ENCODE results near the gene CMTM6.
"Not testable (repeated sequence)": the region's sequence is repeated elsewhere in the genome, so short reads cannot be mapped to it uniquely, and the experiment has no call there.

The CMTM6 gene

DNA sequence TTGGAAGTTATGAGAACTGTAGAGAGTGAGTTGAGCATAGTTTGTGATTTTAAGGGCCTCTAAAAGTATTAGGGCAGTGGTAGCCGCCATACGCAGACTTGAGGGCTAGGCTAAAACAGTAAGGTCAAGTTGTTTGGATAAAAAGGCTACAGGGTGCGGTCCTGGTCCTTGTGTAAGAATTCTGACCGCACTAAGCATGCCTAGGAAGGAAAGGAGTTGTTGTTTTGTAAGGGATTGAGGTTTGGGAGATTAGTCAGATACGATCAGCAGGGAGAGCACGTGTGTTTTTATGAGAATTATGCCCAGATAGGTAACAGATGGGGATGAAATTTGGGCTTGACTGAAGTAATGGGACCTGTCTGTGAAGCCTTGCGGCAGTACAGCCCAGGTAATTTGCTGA, 39.2 kb downstream of the CMTM6 start:
- not testable (repeated sequence) for H3K4me2 ChIP-seq (ENCODE audit: low read length); H3K4me3 ChIP-seq (ENCODE audit: low read length); H2BK15ac ChIP-seq (replicated peaks; ENCODE audit: low read depth); H3K27ac ChIP-seq (ENCODE audit: low read depth, low read length); DNase-seq; H3K18ac ChIP-seq (ENCODE audit: low read length); H3K23ac ChIP-seq (ENCODE audit: low read length); H4K8ac ChIP-seq (ENCODE audit: low read depth, low read length); H3K79me1 ChIP-seq (ENCODE audit: low read length); H4K5ac ChIP-seq (ENCODE audit: low read length); H3K4ac ChIP-seq (ENCODE audit: low read depth, low read length); H3K79me2 ChIP-seq (ENCODE audit: control insufficient read depth, insufficient read depth, low read length); H3K27me3 ChIP-seq (ENCODE audit: insufficient read depth, low read length, poor library complexity); H3K4me1 ChIP-seq (ENCODE audit: control insufficient read depth, low read depth, low read length); H3K36me3 ChIP-seq (ENCODE audit: control insufficient read depth, insufficient read depth, low read length); H2AK5ac ChIP-seq (ENCODE audit: low read length); H3K56ac ChIP-seq (ENCODE audit: low read length); H3K9ac ChIP-seq (ENCODE audit: low read length); H2BK120ac ChIP-seq (ENCODE audit: low read depth, low read length); H2BK5ac ChIP-seq (ENCODE audit: low read length)
- WGBS (ENCODE audit: extremely low coverage, insufficient coverage, low lambda C conversion rate): no CpG with 5 or more reads among the region's 7 CpGs

DNA sequence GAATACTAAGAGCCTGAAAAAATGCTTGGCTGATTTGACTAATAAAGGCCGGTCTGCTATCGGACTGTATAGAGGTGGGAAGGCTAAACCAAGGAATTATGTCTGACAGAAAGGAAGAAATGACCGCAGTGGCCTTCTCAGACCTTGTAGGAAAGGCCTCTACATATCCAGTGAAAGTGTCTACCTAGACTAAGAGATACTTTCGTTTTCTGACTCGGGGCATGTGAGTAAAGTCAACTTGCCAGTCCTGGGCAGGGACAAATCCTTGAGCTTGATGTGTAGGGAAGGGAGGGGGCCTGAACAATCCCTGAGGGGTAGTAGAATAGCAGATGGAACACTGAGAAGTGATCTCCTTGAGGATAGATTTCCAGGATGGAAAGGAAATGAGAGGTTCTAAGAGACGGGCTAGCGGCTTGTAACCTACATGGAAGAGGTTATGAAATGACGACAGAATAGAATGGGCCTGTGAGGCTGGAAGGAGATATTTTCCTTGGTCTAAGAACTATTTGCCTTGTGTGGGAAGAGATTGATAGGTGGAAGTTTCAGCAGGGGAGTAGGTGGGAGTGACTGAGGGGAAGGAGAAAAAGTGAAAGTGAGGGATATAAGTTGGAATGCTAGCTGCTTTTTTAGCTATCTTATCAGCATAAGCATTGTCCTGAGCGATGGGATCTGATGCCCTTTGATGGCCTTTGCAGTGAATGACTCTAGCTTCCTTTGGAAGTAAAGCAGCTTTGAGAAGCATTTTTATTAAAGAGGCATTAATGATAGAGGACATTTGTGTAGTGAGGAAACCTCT, 40.3 kb downstream of the CMTM6 start:
- H2BK15ac ChIP-seq (replicated peaks; ENCODE audit: low read depth); H3K18ac ChIP-seq (ENCODE audit: low read length); H3K27ac ChIP-seq (ENCODE audit: low read depth, low read length); H3K79me1 ChIP-seq (ENCODE audit: low read length); H3K56ac ChIP-seq (ENCODE audit: low read length); H4K8ac ChIP-seq (ENCODE audit: low read depth, low read length); H3K36me3 ChIP-seq (ENCODE audit: control insufficient read depth, insufficient read depth, low read length); H2BK120ac ChIP-seq (ENCODE audit: low read depth, low read length); H3K23ac ChIP-seq (ENCODE audit: low read length); H3K9ac ChIP-seq (ENCODE audit: low read length); DNase-seq; H2BK5ac ChIP-seq (ENCODE audit: low read length); H3K4me3 ChIP-seq (ENCODE audit: low read length); H3K27me3 ChIP-seq (ENCODE audit: insufficient read depth, low read length, poor library complexity); H3K79me2 ChIP-seq (ENCODE audit: control insufficient read depth, insufficient read depth, low read length); H4K5ac ChIP-seq (ENCODE audit: low read length); H2AK5ac ChIP-seq (ENCODE audit: low read length); H3K4me1 ChIP-seq (ENCODE audit: control insufficient read depth, low read depth, low read length); H3K4me2 ChIP-seq (ENCODE audit: low read length): not testable (repeated sequence)
- WGBS (ENCODE audit: extremely low coverage, insufficient coverage, low lambda C conversion rate): no CpG with 5 or more reads among the region's 9 CpGs
- peak overlapping the region; percentile 48 for H3K4ac ChIP-seq (ENCODE audit: low read depth, low read length)

DNA sequence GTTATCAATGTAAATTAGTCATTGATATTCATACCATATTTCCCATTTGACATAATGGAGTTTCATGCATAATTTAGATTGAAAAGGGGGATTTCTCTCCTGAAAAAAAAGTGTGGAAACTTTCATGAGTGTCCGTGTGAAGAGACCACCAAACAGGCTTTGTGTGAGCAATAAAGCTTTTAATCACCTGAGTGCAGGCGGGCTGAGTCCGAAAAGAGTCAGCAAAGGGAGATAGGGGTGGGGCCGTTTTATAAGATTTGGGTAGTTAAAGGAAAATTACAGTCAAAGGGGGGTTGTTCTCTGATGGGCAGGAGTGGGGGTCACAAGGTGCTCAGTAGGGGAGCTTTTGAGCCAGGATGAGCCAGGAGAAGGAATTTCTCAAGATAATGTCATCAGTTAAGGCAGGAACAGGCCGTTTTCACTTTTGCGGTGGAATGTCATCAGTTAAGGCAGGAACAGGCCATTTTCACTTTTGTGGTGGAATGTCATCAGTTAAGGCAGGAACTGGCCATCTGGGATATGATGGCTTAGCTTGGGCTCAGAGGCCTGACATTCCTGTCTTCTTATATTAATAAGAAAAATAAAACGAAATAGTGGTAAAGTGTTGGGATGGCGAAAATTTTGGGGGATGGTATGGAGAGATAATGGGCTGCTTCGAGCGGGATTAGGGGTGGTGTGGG, 41.7 kb downstream of the CMTM6 start:
- not testable (repeated sequence) for H3K79me1 ChIP-seq (ENCODE audit: low read length); H3K4me2 ChIP-seq (ENCODE audit: low read length); H4K8ac ChIP-seq (ENCODE audit: low read depth, low read length); H3K23ac ChIP-seq (ENCODE audit: low read length); H3K4me1 ChIP-seq (ENCODE audit: control insufficient read depth, low read depth, low read length); H3K79me2 ChIP-seq (ENCODE audit: control insufficient read depth, insufficient read depth, low read length); H3K27me3 ChIP-seq (ENCODE audit: insufficient read depth, low read length, poor library complexity); H2BK15ac ChIP-seq (replicated peaks; ENCODE audit: low read depth); H3K4me3 ChIP-seq (ENCODE audit: low read length); H3K18ac ChIP-seq (ENCODE audit: low read length); H3K4ac ChIP-seq (ENCODE audit: low read depth, low read length); H3K36me3 ChIP-seq (ENCODE audit: control insufficient read depth, insufficient read depth, low read length); H4K5ac ChIP-seq (ENCODE audit: low read length); H3K9ac ChIP-seq (ENCODE audit: low read length); H2BK5ac ChIP-seq (ENCODE audit: low read length); H2AK5ac ChIP-seq (ENCODE audit: low read length); H2BK120ac ChIP-seq (ENCODE audit: low read depth, low read length)
- peak overlapping the region; percentile 76 for H3K27ac ChIP-seq (ENCODE audit: low read depth, low read length)
- DNase-seq: peak; percentile 95
- WGBS (ENCODE audit: extremely low coverage, insufficient coverage, low lambda C conversion rate): no CpG with 5 or more reads among the region's 10 CpGs
- H3K56ac ChIP-seq (ENCODE audit: low read length): peak overlapping the region; percentile 34

DNA sequence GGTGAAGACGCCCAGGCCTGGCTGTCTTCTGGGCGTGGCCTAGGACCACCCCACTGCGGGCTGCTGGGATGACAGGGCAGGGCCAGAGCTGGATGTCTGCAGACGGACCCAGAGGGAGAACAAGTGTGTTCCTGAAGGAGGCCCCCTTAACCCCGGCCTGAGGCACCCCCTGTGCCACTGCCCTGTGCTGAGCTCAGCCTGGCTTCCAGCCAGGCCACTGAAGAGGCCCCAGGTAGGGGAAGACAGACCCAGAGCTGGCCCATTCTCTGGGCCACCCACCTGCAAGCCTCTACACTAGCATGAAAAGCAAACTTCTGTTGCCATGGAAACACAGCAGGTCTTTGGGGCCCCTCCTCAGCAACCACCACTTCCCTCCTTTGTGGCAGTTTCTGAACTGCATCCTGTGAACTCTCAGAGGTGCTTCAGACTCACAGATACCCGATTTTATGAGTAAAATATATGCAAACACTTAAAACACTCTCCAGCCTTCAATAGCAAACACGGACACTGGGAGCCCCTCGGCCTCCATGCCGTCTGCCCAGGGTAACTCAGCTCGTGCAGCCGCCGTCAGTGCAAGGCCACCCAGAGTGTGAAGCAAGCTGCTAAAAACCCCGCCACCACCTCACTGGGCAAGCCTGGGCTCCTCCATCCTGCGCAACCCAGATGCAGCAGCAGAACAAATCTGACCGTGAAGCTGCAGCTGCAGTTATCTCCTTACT, 42.5 kb downstream of the CMTM6 start:
- Histone ChIP-seq H4K5ac (ENCODE audit: low read length) (no peak overlapping the region), H3K9ac (ENCODE audit: low read length) (peak overlapping the region; percentile 21), H3K79me2 (ENCODE audit: control insufficient read depth, insufficient read depth, low read length) (no peaks in the 10 kb centered on the region), H3K18ac (ENCODE audit: low read length) (peak overlapping the region; percentile 91), H3K56ac (ENCODE audit: low read length) (peak overlapping the region; percentile 67), H2AK5ac (ENCODE audit: low read length) (no peak overlapping the region), H3K4me3 (ENCODE audit: low read length) (no peak overlapping the region), H2BK120ac (ENCODE audit: low read depth, low read length) (no peak overlapping the region), H3K27me3 (ENCODE audit: insufficient read depth, low read length, poor library complexity) (no peaks in the 10 kb centered on the region), H2BK15ac (replicated peaks; ENCODE audit: low read depth) (no peak overlapping the region), H3K36me3 (ENCODE audit: control insufficient read depth, insufficient read depth, low read length) (no peaks in the 10 kb centered on the region), H2BK5ac (ENCODE audit: low read length) (no peak overlapping the region), H3K27ac (ENCODE audit: low read depth, low read length) (peak overlapping the region; percentile 76), H3K4me2 (ENCODE audit: low read length) (no peak overlapping the region), H3K23ac (ENCODE audit: low read length) (no peak overlapping the region), H3K79me1 (ENCODE audit: low read length) (peaks cover 2% of the 10 kb centered on the region), H3K4ac (ENCODE audit: low read depth, low read length) (peak overlapping the region; percentile 73), H4K8ac (ENCODE audit: low read depth, low read length) (no peak overlapping the region), H3K4me1 (ENCODE audit: control insufficient read depth, low read depth, low read length) (peaks cover 14% of the 10 kb centered on the region)
- WGBS (ENCODE audit: extremely low coverage, insufficient coverage, low lambda C conversion rate): no CpG with 5 or more reads among the region's 15 CpGs
- peak; percentile 97 for DNase-seq

DNA sequence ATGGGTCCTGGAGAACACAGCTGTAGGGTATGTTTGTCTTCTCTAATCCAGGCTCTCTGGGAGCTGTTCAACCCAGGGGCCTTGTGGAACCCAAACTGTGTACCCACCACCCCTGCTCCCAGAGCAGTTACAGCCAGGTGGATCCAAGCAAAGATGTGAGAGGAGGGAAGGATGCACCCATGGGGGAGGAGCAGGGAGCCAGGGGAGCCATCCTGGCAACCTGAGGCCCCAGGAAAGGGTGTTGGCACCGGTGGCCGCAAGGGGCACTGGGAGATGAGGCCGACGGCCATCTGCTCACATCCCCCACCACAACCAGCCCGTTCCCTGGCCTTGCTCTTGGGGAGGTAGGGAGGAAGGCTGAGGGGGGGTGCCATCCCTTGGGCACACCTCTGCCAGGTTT, 43.2 kb downstream of the CMTM6 start:
- Histone ChIP-seq H4K8ac (ENCODE audit: low read depth, low read length) (no peak overlapping the region), H3K4me2 (ENCODE audit: low read length) (no peak overlapping the region), H2BK5ac (ENCODE audit: low read length) (peak overlapping the region; percentile 50), H2AK5ac (ENCODE audit: low read length) (no peak overlapping the region), H3K9ac (ENCODE audit: low read length) (no peak overlapping the region), H3K23ac (ENCODE audit: low read length) (peak overlapping the region; percentile 66), H3K56ac (ENCODE audit: low read length) (peak overlapping the region; percentile 56), H3K4ac (ENCODE audit: low read depth, low read length) (peak overlapping the region; percentile 23), H2BK120ac (ENCODE audit: low read depth, low read length) (no peak overlapping the region), H3K4me3 (ENCODE audit: low read length) (no peak overlapping the region), H4K5ac (ENCODE audit: low read length) (no peak overlapping the region), H3K4me1 (ENCODE audit: control insufficient read depth, low read depth, low read length) (peaks cover 14% of the 10 kb centered on the region), H3K79me1 (ENCODE audit: low read length) (peaks cover 2% of the 10 kb centered on the region), H3K27ac (ENCODE audit: low read depth, low read length) (peak overlapping the region; percentile 76), H3K27me3 (ENCODE audit: insufficient read depth, low read length, poor library complexity) (no peaks in the 10 kb centered on the region), H3K18ac (ENCODE audit: low read length) (peak overlapping the region; percentile 1), H3K36me3 (ENCODE audit: control insufficient read depth, insufficient read depth, low read length) (no peaks in the 10 kb centered on the region), H2BK15ac (replicated peaks; ENCODE audit: low read depth) (no peak overlapping the region), H3K79me2 (ENCODE audit: control insufficient read depth, insufficient read depth, low read length) (no peaks in the 10 kb centered on the region)
- WGBS (ENCODE audit: extremely low coverage, insufficient coverage, low lambda C conversion rate): no CpG with 5 or more reads among the region's 5 CpGs
- DNase-seq: no peak
